Activated naive CD4-positive, alpha-beta T cell treated with anti-CD3 and anti-CD28 coated beads, Interleukin-2, amount 50 U/mL, for 24 hours (primary cell): ENCODE measurements around the gene MRPL49.
A peak's percentile ranks its signal among the peaks of the same experiment; 100 is the strongest.
"Not testable (repeated sequence)": the region's sequence is repeated elsewhere in the genome, so short reads cannot be mapped to it uniquely, and the experiment has no call there.

Experiments
- H3K27ac Mint-ChIP-seq: one replicate; pipeline ENCODE4 v1.8.0; 2021; ENCODE audit warnings: mild to moderate bottlenecking, mixed read lengths
- H3K27me3 Mint-ChIP-seq: one replicate; pipeline ENCODE4 v1.8.0; 2021; ENCODE audit warnings: mixed read lengths
- H3K36me3 Mint-ChIP-seq: one replicate; pipeline ENCODE4 v1.8.0; 2021; ENCODE audit warnings: mixed read lengths
- H3K4me1 Mint-ChIP-seq: one replicate; pipeline ENCODE4 v1.8.0; 2021; ENCODE audit warnings: mixed read lengths
- H3K4me3 Mint-ChIP-seq: one replicate; pipeline ENCODE4 v1.8.0; 2021; ENCODE audit warnings: mild to moderate bottlenecking, mixed read lengths
- H3K9me3 Mint-ChIP-seq: one replicate; pipeline ENCODE4 v1.8.0; 2021; ENCODE audit warnings: mixed read lengths

MRPL49 gene

GRCh38 chr11:65133724-65134123 lies 11.6 kb downstream of the MRPL49 start:
- Mint-ChIP-seq H3K27ac (peak overlapping the region; percentile 99), H3K9me3 (no peaks in the 10 kb centered on the region), H3K4me1 (peaks cover 29% of the 10 kb centered on the region), H3K4me3 (peak overlapping the region; percentile 99), H3K27me3 (no peaks in the 10 kb centered on the region), H3K36me3 (peaks cover 4% of the 10 kb centered on the region)

GRCh38 chr11:65134240-65134951 lies 12.3 kb downstream of the MRPL49 start, which contains the start of gene SYVN1:
Gene SYVN1 (minus strand): TSS chr11:65134519. CDS start chr11:65133601, 918 bp downstream.
- H3K36me3 Mint-ChIP-seq, result peaks cover 4% of the 10 kb centered on the region
- peak within 1 kb of the TSS; percentile 99 for H3K27ac Mint-ChIP-seq
- H3K27me3 Mint-ChIP-seq, result no peaks in the 10 kb centered on the region
- peaks cover 29% of the 10 kb centered on the region for H3K4me1 Mint-ChIP-seq
- no peaks in the 10 kb centered on the region for H3K9me3 Mint-ChIP-seq
- peak within 1 kb of the TSS; percentile 99 for H3K4me3 Mint-ChIP-seq

- Mint-ChIP-seq H3K9me3 (no peaks in the 10 kb centered on the region), H3K27ac (peak overlapping the region; percentile 99), H3K27me3 (no peaks in the 10 kb centered on the region), H3K4me1 (peaks cover 29% of the 10 kb centered on the region), H3K36me3 (peaks cover 4% of the 10 kb centered on the region), H3K4me3 (peak overlapping the region; percentile 99)
Observed at GRCh38 chr11:65134952-65135632, 13.0 kb downstream of the MRPL49 start.

GRCh38 chr11:65135633-65136145 lies 13.6 kb downstream of the MRPL49 start:
- peaks cover 4% of the 10 kb centered on the region for H3K36me3 Mint-ChIP-seq
- H3K9me3 Mint-ChIP-seq, result no peaks in the 10 kb centered on the region
- H3K27ac Mint-ChIP-seq, result peak overlapping the region; percentile 99
- peaks cover 29% of the 10 kb centered on the region for H3K4me1 Mint-ChIP-seq
- no peaks in the 10 kb centered on the region for H3K27me3 Mint-ChIP-seq
- peak overlapping the region; percentile 99 for H3K4me3 Mint-ChIP-seq

- Mint-ChIP-seq H3K36me3 (peaks cover 2% of the 10 kb centered on the region), H3K27ac (peak overlapping the region; percentile 99), H3K27me3 (no peaks in the 10 kb centered on the region), H3K4me1 (peaks cover 29% of the 10 kb centered on the region), H3K4me3 (peak overlapping the region; percentile 89), H3K9me3 (no peaks in the 10 kb centered on the region)
Observed at GRCh38 chr11:65136515-65137096, 14.5 kb downstream of the MRPL49 start.

- no peaks in the 10 kb centered on the region for H3K27me3 Mint-ChIP-seq
- peaks cover 4% of the 10 kb centered on the region for H3K4me1 Mint-ChIP-seq
- H3K27ac Mint-ChIP-seq, result no peak overlapping the region
- no peaks in the 10 kb centered on the region for H3K36me3 Mint-ChIP-seq
- no peaks in the 10 kb centered on the region for H3K9me3 Mint-ChIP-seq
- no peak overlapping the region for H3K4me3 Mint-ChIP-seq
Observed at GRCh38 chr11:65141896-65142494, 19.9 kb downstream of the MRPL49 start.

- Mint-ChIP-seq H3K4me1 (no peaks in the 10 kb centered on the region), H3K36me3 (peaks cover 1% of the 10 kb centered on the region), H3K27ac (no peak overlapping the region), H3K9me3 (no peaks in the 10 kb centered on the region), H3K4me3 (no peak overlapping the region), H3K27me3 (no peaks in the 10 kb centered on the region)
Observed at GRCh38 chr11:65147352-65148075, 25.4 kb downstream of the MRPL49 start.

GRCh38 chr11:65148657-65149056 lies 26.5 kb downstream of the MRPL49 start:
- H3K27ac Mint-ChIP-seq, result no peak overlapping the region
- no peaks in the 10 kb centered on the region for H3K9me3 Mint-ChIP-seq
- no peaks in the 10 kb centered on the region for H3K27me3 Mint-ChIP-seq
- H3K4me1 Mint-ChIP-seq, result no peaks in the 10 kb centered on the region
- H3K36me3 Mint-ChIP-seq, result peaks cover 1% of the 10 kb centered on the region
- H3K4me3 Mint-ChIP-seq, result no peak overlapping the region

GRCh38 chr11:65150131-65150508 lies 28.0 kb downstream of the MRPL49 start:
- H3K9me3 Mint-ChIP-seq, H3K27me3 Mint-ChIP-seq, H3K4me1 Mint-ChIP-seq, H3K36me3 Mint-ChIP-seq, H3K27ac Mint-ChIP-seq, H3K4me3 Mint-ChIP-seq: not testable (repeated sequence)

- Mint-ChIP-seq H3K9me3 (no peaks in the 10 kb centered on the region), H3K4me1 (no peaks in the 10 kb centered on the region), H3K27me3 (no peaks in the 10 kb centered on the region), H3K27ac (no peak overlapping the region), H3K36me3 (peaks cover 1% of the 10 kb centered on the region), H3K4me3 (no peak overlapping the region)
Observed at GRCh38 chr11:65150509-65151299, 28.6 kb downstream of the MRPL49 start.

GRCh38 chr11:65151331-65151899 lies 29.3 kb downstream of the MRPL49 start:
- Mint-ChIP-seq H3K27ac (no peak overlapping the region), H3K4me1 (no peaks in the 10 kb centered on the region)

GRCh38 chr11:65152122-65152521 lies 30.0 kb downstream of the MRPL49 start:
- Mint-ChIP-seq H3K27ac (no peak overlapping the region), H3K4me3 (no peak overlapping the region), H3K36me3 (peaks cover 1% of the 10 kb centered on the region), H3K9me3 (no peaks in the 10 kb centered on the region), H3K27me3 (no peaks in the 10 kb centered on the region), H3K4me1 (no peaks in the 10 kb centered on the region)

More at GRCh38 chr11:65151331-65151899, 29.3 kb downstream of the MRPL49 start:
- no peak overlapping the region for H3K4me3 Mint-ChIP-seq
- peaks cover 1% of the 10 kb centered on the region for H3K36me3 Mint-ChIP-seq
- no peaks in the 10 kb centered on the region for H3K9me3 Mint-ChIP-seq
- H3K27me3 Mint-ChIP-seq, result no peaks in the 10 kb centered on the region

- no peak overlapping the region for H3K27ac Mint-ChIP-seq
- H3K36me3 Mint-ChIP-seq, result no peaks in the 10 kb centered on the region
- H3K4me1 Mint-ChIP-seq, result no peaks in the 10 kb centered on the region
- no peaks in the 10 kb centered on the region for H3K9me3 Mint-ChIP-seq
- H3K27me3 Mint-ChIP-seq, result no peaks in the 10 kb centered on the region
- H3K4me3 Mint-ChIP-seq, result no peak overlapping the region
Observed at GRCh38 chr11:65156256-65156655, 34.1 kb downstream of the MRPL49 start.

GRCh38 chr11:65156926-65157325 lies 34.8 kb downstream of the MRPL49 start:
- H3K4me3 Mint-ChIP-seq, result no peak overlapping the region
- H3K27me3 Mint-ChIP-seq, result no peaks in the 10 kb centered on the region
- H3K36me3 Mint-ChIP-seq, result no peaks in the 10 kb centered on the region
- H3K9me3 Mint-ChIP-seq, result no peaks in the 10 kb centered on the region
- no peak overlapping the region for H3K27ac Mint-ChIP-seq
- no peaks in the 10 kb centered on the region for H3K4me1 Mint-ChIP-seq
